Esophagus muscularis mucosa (tissue), 3 donors: Measurements from ENCODE around the gene CRYBG1.

Experiments used
- EP300 ChIP-seq: sonication (generic); formaldehyde crosslinking; IDR thresholded peaks from one replicate; pipeline ENCODE4 v1.6.1; 2017; ENCODE audit warnings: antibody characterized with exemption
- POLR2AphosphoS5 ChIP-seq, 2 donors: sonication (generic); formaldehyde crosslinking; IDR thresholded peaks; one replicate each; pipeline ENCODE4 v1.6.1; 2017; ENCODE audit warnings: antibody characterized with exemption in 2 of 2

GRCh38 chr6:106509420-106510089, 149.0 kb downstream of the CRYBG1 start:
- TF ChIP-seq POLR2AphosphoS5 (IDR thresholded peaks at IDR 0.05) (no peak), EP300 (no peak)
